A673 (cell line): ENCODE data around the gene ZNF595.
"Not testable (repeated sequence)": the region's sequence is repeated elsewhere in the genome, so short reads cannot be mapped to it uniquely, and the experiment has no call there.

ENCODE experiments used
- EZH2 ChIP-seq: fragments of 200-600 bp; sonication (generic); IDR thresholded peaks from 2 replicates; pipeline ENCODE4 v1.6.1; 2017; ENCODE audit warnings: borderline replicate concordance, low read depth, mild to moderate bottlenecking, mixed read lengths, antibody characterized with exemption, low read length; ENCODE audit not compliant: poor library complexity, severe bottlenecking
- TF ChIP-seq, protein P1 (sequence below): fragments of 300-800, 200-600 bp; sonication (generic); conservative IDR thresholded peaks from 2 replicates; pipeline ENCODE4 v1.5.1; 2017; ENCODE audit warnings: low read depth, mild to moderate bottlenecking, antibody characterized with exemption, low read length, moderate library complexity, mixed read lengths

- TF ChIP-seq, protein P1, sequence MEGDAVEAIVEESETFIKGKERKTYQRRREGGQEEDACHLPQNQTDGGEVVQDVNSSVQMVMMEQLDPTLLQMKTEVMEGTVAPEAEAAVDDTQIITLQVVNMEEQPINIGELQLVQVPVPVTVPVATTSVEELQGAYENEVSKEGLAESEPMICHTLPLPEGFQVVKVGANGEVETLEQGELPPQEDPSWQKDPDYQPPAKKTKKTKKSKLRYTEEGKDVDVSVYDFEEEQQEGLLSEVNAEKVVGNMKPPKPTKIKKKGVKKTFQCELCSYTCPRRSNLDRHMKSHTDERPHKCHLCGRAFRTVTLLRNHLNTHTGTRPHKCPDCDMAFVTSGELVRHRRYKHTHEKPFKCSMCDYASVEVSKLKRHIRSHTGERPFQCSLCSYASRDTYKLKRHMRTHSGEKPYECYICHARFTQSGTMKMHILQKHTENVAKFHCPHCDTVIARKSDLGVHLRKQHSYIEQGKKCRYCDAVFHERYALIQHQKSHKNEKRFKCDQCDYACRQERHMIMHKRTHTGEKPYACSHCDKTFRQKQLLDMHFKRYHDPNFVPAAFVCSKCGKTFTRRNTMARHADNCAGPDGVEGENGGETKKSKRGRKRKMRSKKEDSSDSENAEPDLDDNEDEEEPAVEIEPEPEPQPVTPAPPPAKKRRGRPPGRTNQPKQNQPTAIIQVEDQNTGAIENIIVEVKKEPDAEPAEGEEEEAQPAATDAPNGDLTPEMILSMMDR, result not testable (repeated sequence)
- not testable (repeated sequence) for TF ChIP-seq EZH2
Observed at GRCh38 chr4:27501-27900, 25.6 kb upstream of the ZNF595 start.
